ENCODE results near the gene DONSON. TPM values are rescaled to one million over a fixed set of nuclear protein-coding genes. Genes with fewer than 3 reads are reported as not detected.

The DONSON gene
- total and polyA plus RNA-seq, 12 donors, result 3.3 to 17.9 (median 5.6) TPM

DNA sequence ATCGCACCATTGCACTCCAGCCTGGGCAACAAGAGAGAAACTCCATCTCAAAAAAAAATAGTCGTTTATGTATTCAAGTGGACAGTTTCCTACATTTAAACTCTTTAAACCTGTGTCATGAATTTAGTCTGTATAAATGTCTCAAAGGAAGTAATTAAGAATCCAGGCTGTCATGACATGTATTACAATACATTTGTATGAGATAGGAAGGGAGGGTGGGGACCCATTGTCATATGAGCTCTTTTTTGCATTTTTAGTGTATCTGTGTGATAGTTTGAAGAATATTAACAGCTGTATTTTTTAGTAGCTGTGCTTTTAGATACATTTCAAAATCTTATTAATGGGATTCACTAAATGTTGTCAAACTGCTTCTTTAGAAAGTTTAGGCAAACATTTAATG is 20.0 kb downstream of the DONSON start:
- ATAC-seq (no peak), DNase-seq (no peak)
- Histone ChIP-seq H3K9me3 (no peaks in the 10 kb centered on the region), H3K4me1 (peaks cover 0 to 16% (median 5%) of the 10 kb centered on the region in 9 donors), H3K4me3 (no peak overlapping the region), H3K36me3 (peaks cover 0 to 100% (median 41%) of the 10 kb centered on the region in 9 donors), H3K27me3 (no peaks in the 10 kb centered on the region), H3K27ac (no peak overlapping the region)
- 86 to 87% methylated on average over 2 of the region's 2 CpGs for WGBS, 2 donors
- intact Hi-C loops (cut with DNase I), result no loop called here
- TF ChIP-seq CTCF (IDR thresholded peaks at IDR 0.05), result no peak

DNA sequence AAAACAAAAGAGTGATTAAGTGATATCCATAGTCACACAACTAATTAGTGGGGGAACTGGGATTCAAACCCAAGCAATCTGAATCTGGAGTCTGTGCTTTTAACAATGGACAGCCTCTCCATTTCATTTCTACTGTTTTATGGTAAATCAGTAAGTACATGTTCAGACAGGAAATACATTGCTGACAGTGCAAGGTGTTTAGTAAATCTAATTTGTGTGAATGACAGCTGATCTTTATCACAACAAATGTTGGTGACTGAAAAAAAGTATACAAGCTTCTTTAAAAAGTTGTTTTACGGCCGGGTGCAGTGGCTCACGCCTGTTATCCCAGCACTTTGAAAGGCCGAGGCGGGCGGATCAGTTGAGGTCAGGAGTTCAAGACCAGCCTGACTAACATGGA is 20.6 kb downstream of the DONSON start:
- intact Hi-C loops (cut with DNase I), result no loop called here
- DNase-seq (no peak), ATAC-seq (no peak)
- H3K4me3 ChIP-seq, result no peak overlapping the region
- H3K27ac ChIP-seq, result no peak overlapping the region
- 86 to 88% methylated on average over 6 of the region's 6 CpGs for WGBS, 2 donors
- no peak for TF ChIP-seq CTCF (IDR thresholded peaks at IDR 0.05)
- peaks cover 0 to 100% (median 37%) of the 10 kb centered on the region in 9 donors for H3K36me3 ChIP-seq
- H3K27me3 ChIP-seq, result no peaks in the 10 kb centered on the region
- peaks cover 0 to 16% (median 6%) of the 10 kb centered on the region in 9 donors for H3K4me1 ChIP-seq
- no peaks in the 10 kb centered on the region for H3K9me3 ChIP-seq

GRCh38 chr21:33566514-33566913 is 22.0 kb downstream of the DONSON start:
- Histone ChIP-seq H3K36me3 (peaks cover 0 to 100% (median 29%) of the 10 kb centered on the region in 9 donors), H3K9me3 (no peaks in the 10 kb centered on the region), H3K4me1 (peaks cover 0 to 14% (median 8%) of the 10 kb centered on the region in 9 donors), H3K4me3 (no peak overlapping the region), H3K27ac (no peak overlapping the region), H3K27me3 (no peaks in the 10 kb centered on the region)
- DNase-seq (no peak), ATAC-seq (no peak)
- no peak for TF ChIP-seq CTCF (IDR thresholded peaks at IDR 0.05)
- 97 to 98% methylated on average over 2 of the region's 2 CpGs for WGBS, 2 donors
- intact Hi-C loops (cut with DNase I), result no loop called here

DNA sequence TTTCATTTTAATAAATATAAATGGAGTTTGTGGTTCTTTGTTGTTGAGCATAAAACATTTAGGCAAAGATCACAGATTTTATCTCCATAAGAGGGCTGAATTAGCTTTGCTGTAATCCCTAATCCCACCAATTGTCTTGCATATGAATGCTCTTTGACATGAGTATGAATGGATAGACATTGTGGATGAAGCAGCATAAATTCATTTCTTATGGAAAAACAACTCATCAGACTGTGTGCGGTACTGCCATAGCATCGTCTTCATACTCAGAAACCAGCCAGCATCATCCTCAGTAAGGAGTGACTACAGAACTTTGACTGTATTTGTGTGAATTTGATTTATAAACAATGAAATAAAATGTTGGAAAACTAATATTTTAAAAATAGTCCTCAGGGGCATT is 26.1 kb downstream of the DONSON start:
- Histone ChIP-seq H3K36me3 (peaks cover 0 to 100% (median 37%) of the 10 kb centered on the region in 9 donors), H3K4me3 (no peak overlapping the region), H3K27me3 (no peaks in the 10 kb centered on the region), H3K27ac (no peak overlapping the region), H3K9me3 (no peaks in the 10 kb centered on the region), H3K4me1 (peaks cover 0 to 36% (median 14%) of the 10 kb centered on the region in 9 donors)
- DNase-seq (no peak), ATAC-seq (no peak)
- intact Hi-C loops (cut with DNase I), result loop anchor here in 1 of 10 donors (1.0 kb wide), 1 partner anchor 17 kb away; no protein-coding TSS in a partner anchor
- WGBS, 2 donors, result 94 to 98% methylated on average over 2 of the region's 2 CpGs
- no peak for TF ChIP-seq CTCF (IDR thresholded peaks at IDR 0.05)

Data from heart right ventricle (tissue), 16 donors.